Activated CD4-positive, alpha-beta T cell treated with anti-CD3 and anti-CD28 coated beads, Interleukin-2, Interleukin-6, amounts not matched to agents 100 ng/mL and 50 ng/mL, durations not matched to agents 16 hours and 8 hours (primary cell): Measurements from ENCODE around the gene DBNDD2.
A peak's percentile ranks its signal among the peaks of the same experiment; 100 is the strongest.

Experiments
- DNase-seq: peaks from one replicate; pipeline ENCODE4 v3.0.0-alpha.2; 2020

Gene DBNDD2

DNA sequence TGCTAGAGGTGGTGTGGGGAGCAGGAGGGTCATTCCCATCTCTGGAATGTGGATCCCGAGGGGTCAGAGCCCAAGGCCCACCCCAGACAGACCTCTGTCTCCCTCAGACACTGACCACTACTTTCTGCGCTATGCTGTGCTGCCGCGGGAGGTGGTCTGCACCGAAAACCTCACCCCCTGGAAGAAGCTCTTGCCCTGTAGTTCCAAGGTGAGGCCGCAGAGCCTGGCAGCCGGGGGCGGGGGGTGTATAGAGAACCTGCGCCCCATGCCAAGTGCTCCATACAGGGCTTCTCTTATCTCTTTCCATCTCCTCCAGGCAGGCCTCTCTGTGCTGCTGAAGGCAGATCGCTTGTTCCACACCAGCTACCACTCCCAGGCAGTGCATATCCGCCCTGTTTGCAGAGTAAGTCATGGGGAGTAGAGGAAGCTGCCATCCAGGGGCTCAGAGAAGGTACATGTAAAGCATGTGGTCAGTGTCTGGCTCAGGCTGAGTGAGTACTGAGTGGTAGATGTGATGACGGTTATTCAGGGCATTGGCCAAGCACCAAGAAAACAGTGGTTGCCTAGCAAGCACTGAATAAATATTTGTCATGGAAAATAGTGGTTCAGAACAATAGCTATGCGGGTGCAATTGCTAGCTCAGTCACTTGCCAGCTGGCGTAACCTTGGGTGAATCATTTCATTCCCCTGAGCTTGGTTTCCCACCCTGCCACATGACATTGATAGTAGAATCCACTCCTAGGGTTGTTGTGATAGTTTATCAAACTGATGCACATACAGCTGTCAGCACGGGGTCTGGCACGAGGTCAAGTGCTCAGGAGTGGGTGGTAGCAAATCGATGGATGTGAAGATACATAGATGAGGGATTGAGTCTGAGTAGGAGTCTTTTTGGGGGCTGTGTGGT lies 11.4 kb downstream of the DBNDD2 start:
- DNase-seq: peak; percentile 63

DNA sequence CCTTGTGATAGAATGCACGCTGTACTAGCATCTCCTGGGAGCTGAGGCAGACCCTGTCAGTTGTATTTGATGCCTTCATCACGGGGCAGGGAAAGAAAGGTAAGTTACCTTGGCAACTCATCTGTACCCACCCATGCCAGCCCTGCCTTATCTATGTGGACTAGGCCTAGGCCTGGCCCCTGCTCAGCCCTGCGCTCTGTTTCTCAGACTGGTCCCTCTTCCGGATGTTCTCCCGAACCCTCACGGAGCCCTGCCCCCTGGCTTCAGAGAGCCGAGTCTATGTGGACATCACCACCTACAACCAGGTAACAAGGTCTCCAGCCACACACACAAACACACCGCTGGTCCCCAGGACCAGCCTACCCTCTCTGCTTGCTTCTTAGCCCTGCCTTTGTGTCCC lies 12.0 kb downstream of the DBNDD2 start:
- DNase-seq: no peak

DNA sequence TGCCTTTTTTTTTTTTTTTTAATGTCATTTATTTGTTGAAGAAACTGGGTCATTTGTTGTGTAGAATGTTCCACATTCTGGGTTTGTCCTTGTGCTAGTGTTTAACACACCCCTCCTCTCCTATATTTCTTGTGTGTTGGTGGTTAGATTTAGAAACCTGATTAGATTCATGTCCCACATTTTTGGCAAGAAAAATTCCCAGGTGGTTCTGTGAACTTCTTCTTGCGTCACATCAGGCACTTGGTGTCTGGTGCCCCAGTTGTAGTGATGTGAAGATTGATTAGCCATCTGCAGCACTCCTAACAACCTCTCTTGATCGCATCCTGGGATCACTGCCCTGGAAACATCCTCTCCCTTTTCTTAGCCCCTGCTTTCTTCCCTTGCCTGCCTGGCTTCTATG lies 15.6 kb downstream of the DBNDD2 start:
- no peak for DNase-seq

DNA sequence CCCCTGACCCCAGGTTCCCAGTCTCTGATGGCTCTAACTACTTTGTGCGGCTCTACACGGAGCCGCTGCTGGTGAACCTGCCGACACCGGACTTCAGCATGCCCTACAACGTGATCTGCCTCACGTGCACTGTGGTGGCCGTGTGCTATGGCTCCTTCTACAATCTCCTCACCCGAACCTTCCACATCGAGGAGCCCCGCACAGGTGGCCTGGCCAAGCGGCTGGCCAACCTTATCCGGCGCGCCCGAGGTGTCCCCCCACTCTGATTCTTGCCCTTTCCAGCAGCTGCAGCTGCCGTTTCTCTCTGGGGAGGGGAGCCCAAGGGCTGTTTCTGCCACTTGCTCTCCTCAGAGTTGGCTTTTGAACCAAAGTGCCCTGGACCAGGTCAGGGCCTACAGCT lies 17.5 kb downstream of the DBNDD2 start:
- no peak for DNase-seq

DNA sequence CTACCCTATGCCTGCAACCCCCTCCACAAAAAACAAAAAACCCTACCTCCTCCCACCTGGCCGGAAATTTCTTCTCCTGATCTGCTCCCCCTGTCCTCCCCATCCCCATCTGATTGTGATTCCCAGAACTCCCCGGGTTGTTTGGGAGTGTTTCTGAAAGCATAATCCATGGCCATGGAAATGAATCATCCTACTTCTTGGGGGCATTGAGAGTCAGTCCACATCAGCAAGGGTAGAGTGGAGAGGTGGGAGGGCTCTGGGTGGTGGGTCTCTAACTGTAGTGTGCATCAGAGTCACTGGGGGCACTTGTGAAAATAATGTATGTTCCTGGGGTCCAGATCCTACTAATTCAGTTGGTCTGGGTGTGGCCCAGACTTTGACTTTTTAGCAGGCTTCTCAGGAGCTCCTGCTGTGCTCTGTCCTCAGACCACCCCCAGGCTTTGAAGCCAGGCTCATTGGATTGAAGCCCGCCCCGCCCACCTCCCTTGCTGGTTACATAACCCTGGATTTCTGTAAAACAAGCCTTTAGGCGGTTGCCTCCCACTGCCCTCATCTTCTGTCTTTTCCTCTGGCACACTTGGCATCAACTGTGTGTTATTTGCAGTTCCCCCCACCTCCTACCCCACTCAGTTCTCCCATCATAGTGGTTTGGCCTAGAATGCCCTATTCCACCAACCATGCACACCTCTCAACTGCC lies 18.4 kb downstream of the DBNDD2 start:
- DNase-seq: no peak

DNA sequence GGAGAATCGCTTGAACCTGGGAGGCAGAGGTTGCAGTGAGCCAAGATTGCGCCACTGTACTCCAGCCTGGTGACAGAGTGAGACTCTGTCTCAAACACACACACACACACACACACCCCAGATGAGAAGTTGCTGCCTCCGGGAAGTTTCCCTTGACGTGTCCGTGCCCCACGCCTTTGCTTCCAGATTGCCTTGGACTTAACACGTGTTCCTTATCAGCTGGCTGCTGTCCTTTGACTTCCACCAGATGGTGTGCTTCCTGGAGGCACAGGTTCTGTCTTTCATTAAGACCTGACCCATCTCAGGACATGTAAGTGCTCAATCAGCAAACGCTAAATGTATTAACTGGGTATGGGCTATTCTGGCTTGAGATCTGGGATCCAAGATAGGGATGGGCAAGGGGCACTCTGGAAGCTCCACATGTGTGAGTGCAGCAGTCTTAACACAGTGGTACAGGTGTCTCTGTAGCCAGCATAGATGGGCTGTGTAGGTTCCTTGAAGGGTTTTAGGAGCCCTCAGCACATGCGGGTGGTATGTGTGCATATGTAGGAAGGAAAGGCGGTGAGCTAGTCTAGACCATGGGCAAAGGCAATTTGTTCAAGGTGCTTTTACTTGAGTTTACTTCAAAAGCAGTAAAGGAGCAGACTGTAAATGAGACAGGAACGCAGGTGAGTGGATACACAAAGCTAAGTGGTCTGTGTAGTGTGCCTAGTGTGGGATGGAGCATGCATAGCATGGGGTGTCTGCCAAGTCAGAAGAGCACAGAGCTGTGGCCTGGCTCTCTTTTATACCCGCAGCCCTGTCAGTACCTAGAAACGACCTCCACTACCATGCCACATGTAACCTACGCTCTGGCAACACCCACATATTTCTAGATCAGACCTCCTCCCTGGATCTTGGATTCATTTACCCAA lies 19.4 kb downstream of the DBNDD2 start:
- DNase-seq: no peak

DNA sequence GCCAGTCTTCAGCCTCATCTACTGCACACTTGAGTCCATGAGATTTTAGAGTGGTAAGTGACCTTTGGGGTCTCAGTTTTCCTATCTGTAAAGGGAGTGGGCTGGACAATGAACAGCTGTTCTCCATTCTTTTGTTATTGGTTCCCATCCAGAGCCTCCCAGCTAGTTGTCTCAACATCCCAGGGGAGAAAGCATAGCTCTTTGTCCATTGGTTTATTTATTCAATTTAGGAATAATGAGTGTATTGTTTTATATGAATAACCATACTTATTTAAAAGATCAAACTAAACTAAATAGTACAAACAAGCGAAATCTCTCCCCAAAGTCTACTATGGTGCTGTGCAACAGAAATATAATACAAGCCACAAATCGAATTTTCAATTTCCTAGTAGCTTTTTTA lies 21.5 kb downstream of the DBNDD2 start:
- DNase-seq: no peak

DNA sequence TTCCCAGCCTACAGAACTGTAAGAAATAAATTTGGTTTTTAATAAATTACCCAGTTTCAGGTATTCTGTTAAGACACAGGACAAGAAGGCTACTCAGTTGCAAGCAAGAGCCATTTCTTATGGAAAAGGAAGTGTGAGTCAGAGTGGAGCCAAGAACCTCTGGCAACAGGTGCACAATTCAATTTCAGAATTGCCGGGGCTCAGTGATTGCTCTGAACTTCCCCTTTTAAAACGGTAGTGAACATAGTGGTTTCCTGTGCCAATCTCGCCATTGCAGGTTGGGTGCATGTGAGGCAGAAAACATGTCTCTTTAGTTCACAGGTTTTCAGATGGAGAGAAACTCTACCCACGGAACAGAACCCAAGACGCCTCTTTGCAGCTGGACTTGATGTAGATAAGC lies 24.2 kb downstream of the DBNDD2 start:
- peak; percentile 65 for DNase-seq

DNA sequence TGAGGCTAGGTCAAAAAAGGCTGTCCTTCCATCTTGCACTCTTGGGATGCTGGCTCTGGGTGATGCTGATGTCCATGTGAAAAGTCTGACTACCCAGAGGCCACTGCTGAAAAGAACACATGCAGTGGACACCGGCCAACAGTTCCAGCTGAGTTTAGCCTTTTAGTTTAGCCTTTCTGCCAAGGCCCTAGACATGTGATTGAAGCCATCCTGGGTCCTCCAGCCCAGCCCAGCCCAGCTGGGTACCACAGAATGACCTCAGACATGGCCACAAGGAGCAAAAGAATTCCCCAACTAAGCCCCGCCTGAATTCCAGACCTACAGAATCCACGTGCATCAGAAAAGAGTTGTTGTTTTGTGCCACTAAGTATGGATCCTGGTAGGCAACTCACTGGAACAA lies 25.2 kb downstream of the DBNDD2 start:
- no peak for DNase-seq

DNA sequence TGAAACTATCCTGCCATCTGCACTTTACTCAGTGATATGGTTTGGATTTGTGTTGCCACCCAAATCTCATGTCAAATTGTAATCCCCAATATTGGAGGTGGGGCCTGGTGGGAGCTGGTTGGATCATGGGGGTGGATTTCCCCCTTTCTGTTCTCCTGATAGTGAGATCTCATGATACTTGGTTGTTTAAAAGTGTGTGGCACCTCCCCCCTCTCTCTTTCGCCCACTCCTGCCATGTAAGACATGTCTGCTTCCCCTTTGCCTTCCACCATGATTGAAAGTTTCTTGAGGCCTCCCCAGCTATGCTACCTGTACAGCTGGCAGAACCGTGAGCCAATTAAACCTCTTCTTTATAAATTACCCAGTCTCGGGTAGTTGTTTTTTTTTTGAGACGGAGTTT lies 25.9 kb downstream of the DBNDD2 start:
- DNase-seq: no peak

DNA sequence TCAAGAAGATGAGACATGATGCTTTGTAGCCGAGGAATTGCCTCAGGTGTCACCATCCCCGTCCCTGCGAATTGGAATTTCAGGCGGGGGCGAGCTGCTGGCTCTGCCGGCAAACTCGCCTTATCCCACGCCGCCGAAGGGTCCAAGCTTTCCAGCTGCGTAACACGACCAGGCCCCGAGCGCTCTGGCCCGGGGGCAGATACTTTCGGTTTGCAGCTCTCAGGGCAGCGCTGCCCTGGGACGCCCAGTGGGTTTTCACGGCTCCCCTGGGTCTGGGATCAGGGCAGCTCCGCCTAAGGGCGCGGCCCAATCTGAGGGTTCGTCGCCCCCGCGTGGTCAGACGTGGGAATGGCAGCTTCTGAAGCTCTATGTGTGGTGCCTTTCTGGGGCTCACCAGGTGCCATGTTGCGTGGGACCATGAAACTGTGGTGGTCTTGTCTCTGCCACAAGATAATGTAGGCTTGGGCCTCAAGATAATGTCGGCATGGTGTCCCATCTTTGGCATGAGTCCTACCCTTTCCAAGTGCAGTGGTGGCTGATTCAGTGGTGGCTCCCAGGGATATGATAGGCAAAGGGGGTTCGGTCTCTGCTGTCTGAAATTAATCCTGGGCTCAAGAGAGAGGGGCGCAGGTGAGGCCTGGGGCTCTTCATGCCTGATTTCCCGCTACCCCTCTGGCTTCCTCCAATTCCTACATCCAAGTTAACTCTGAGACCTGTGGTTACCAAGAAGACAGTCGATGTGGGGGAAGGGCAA lies 28.8 kb downstream of the DBNDD2 start:
- peak; percentile 91 for DNase-seq

DNA sequence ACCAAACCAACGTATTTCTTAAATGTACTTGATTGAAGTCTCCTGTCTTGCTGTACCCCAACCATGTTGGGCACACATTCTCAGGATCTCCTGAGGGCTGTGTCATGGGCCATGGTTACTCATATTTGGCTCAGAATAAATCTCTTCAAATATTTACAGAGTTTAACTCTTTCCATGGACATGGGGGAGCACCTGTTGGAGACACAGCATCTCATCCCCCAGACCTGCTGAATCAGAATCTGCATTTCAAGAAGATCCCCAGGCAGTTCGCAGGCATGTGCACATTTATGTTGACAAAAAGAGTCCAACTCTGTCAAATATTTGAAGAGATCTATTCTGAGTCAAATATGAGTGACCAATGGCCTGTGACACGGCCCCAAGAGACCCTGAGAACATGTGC lies 32.3 kb downstream of the DBNDD2 start:
- DNase-seq: no peak

DNA sequence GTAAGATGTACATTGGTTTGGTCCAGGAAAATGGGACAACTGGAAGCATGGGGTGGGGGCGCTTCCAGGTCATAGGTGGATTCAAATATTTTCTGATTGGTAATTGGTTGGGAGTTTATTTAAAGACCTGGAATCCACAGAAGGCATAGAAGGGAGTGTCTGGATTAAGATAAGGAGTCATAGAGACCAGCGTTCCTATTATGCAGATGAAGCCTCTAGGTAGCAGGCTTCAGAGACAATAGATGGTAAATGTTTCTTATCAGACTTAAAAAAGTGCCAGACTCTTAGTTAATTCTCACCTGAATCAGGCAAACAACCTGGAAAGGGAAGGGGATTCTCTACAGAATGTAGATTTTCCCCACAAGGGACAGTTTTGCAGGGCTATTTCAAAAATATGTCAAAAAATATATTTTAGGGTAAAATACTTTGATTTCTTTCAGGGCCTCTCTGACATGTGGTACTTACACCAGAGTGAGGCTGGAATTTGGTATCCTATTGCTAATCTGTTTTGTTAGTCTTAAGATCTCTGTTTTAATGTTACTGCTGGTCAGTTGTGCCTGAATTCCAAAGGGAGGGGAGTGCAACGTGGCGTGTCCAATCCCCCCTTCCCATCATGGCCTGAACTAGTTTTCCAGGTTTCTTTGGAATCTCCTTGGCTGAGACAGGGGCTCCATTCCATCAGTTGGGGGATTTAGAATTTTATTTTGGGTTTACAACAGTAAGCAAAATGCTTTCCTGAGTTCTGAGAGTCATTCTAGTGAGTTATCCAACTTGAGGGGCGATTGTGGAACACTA lies 33.0 kb downstream of the DBNDD2 start:
- DNase-seq: no peak

DNA sequence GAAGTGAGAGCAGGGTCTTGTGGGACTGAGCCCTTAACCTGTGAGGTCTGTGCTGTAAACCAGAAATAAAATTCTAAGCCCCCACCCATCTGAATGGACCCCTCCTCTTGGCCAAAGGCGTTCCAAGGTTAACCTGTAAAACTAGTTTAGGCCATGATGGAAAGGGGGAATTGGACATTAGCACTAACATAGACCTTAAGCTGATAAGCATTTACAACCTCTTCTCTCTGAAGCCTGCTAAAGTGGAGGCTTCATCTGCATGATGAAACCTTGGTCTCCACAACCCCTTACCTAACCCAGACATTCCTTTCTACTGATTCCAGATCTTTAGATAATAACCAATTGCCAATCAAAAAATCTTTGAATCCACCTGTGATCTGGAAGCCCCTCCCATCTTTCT lies 33.7 kb downstream of the DBNDD2 start:
- DNase-seq: no peak

DNA sequence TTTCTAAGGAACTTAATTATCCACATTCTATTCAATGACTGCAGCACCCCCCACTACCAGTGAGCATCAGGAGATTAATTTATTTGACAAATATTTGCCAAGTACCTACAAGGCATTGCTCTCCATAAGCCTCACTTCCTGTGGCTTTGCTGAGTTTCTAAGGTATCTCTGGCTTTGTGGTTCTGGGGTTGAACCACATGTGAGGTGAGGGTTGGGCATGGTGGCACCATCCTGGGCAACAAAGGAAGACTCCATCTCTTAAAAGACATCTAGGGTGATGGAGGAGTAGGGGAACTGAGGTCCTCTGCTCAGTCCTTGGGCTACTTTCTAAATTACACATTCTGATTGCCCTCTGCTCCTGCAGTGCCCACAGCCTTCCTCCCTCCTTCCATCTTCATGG lies 36.0 kb downstream of the DBNDD2 start:
- peak; percentile 53 for DNase-seq

DNA sequence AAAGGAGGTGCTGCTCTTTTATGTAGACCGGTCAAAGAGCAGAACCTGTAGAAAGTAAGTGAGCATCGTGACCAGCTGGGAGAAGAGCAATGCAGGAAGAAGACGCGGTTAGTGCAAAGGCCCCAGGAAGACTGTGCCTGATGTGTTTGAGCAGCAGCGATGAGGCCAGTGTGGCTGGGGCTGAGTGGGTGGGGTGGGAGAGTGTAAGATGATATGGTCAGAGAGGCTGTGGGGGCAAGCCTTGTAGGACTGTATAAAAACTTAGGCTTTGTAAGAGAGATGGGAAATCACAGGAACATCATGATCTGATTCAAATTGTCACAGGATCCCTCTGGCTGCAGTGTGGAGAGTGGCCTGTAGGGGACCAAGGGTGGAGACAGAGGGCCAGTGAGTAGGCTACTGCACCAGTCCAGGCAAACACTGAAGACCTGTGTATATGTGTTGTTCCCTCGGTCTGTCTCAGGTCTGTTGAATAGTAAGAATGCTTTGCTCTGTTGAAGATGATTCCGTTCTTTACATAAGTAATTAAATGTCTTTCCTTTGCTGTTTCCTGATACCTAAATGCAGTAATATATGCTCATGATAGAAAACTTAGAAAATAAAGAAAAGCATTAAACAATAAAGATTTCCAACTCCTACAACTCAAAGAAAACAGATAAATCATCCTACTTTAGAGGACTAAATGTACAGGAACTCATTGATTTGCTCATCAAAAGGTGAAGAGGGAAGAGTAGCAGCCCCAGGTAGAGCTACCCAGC lies 37.9 kb downstream of the DBNDD2 start:
- DNase-seq: peak; percentile 49

DNA sequence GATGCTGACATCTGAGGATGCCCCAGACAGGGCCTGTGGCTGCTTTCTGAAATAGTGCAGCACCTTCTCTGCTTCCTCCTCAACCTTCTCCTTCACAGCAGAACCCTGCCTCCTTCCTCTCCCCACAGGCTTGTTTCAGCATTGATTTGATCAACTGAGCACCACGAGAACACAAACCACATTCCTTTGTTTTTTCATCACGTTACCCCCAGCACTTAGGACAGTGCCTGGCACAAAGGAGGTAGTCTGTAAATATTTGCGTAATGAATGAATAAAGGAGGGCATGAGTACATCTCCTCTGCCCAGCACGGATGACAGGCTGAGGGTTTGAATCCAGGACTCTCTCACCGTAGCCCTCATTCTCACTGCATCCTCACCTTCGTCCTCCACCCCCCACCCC lies 40.2 kb downstream of the DBNDD2 start:
- DNase-seq: no peak

DNA sequence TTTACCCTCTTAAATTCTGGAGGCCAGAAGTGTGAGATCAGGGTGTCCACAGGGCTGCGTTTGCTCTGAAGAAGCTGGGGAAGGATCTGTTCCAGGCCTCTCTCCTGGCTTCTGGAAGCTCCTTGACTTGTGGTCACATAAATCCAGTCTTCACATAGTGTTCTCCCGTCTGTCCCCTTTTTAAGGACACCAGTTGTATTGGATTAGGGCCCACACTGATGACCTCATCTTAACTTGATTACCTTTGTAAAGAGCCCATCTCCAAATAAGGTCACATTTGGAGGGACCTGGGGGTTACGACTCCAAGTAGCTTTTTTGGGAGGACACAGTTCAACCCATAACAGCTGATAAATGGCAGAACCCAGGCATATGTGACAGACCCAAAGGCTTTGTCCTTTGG lies 41.4 kb downstream of the DBNDD2 start:
- DNase-seq: no peak

DNA sequence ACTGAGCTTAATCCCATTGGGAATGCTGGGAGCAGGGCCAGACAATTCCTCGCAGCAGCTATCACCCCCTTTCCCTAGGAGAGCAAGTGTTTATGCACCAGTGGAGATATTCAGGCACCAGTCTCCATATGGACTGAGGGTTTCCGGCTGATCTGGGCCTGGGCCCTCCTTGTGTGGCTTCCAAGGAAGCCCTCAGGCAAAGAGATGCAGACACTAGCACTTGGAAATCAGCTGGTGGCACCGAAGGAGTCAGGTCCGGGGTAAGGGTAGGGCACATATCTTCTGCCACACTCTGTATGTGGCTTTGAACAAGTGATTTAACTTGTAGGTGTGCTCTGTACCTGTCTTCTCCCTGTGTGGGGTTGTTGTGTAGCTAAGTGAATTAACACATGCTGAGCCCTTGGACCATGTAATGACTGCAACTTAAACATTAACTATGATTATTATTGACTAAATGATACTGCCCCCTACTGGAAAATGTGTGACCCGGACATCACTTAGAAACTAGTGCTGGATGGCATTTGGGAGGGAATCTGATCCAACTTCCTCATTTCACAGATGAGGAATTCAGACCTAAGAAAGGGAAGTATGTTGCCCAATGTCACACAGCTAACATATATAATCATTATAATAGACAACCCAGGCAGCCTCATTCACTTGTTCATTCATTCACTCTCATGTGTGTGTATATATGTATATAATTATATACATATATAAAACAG lies 42.2 kb downstream of the DBNDD2 start:
- peak; percentile 56 for DNase-seq

DNA sequence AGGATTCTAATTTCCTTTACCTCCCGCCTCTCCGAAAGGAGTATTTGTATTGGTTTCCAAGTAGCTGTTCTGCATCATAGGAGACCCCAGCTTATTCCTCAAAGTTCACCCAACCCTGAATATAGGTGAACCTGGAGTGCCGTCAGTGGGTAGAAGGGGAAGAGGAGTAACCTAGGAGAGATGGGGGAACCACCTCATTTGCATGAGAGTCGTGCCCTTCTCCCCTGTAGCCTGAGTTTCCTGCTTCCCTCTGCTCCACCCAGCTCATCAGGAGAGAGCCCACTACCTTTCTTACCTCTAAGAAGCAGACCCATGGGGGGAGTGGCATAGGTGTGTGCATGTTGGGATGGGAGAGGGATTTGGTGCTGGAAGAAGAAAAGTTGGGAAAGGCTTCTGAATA lies 44.1 kb downstream of the DBNDD2 start:
- DNase-seq: no peak
